Transverse colon (tissue), 4 donors: ENCODE data around the gene SLC6A7.

Experiments
- CTCF ChIP-seq, 5 experiments: fragments of 200-600 bp in 3 of 5; fragments of 450-650 bp in 2 of 5; sonication (generic) in 3 of 5; IDR thresholded peaks; 1 replicate in 2 of 5; 2 replicates in 3 of 5; pipeline ENCODE4 v1.5.1; 2016 to 2017; ENCODE audit warnings: antibody characterized with exemption in 5 of 5, inconsistent platforms in 3 of 5, mild to moderate bottlenecking in 2 of 5, moderate library complexity in 1 of 5
- EP300 ChIP-seq: sonication (generic); formaldehyde crosslinking; IDR thresholded peaks from one replicate; pipeline ENCODE4 v1.6.1; 2017; ENCODE audit warnings: antibody characterized with exemption, low read depth
- POLR2A ChIP-seq: fragments of 450-650 bp; IDR thresholded peaks from one replicate; pipeline ENCODE4 v1.6.1; 2016; ENCODE audit warnings: antibody characterized with exemption, mild to moderate bottlenecking, moderate library complexity
- POLR2AphosphoS5 ChIP-seq, 3 donors: sonication (generic); formaldehyde crosslinking; IDR thresholded peaks; one replicate each; pipeline ENCODE4 v1.6.1; 2016; ENCODE audit warnings: antibody characterized with exemption in 3 of 3

- no peak for TF ChIP-seq CTCF (IDR thresholded peaks at IDR 0.05)
- TF ChIP-seq EP300, result no peak
- no peak for TF ChIP-seq POLR2A
- TF ChIP-seq POLR2AphosphoS5 (IDR thresholded peaks at IDR 0.05), result no peak
Observed at GRCh38 chr5:150186897-150187296, 3.0 kb upstream of the SLC6A7 start.
